ENCODE results near the gene RCSD1. TPM values are rescaled to one million over a fixed set of nuclear protein-coding genes. Genes with fewer than 3 reads are reported as not detected.

RCSD1 gene
- total RNA-seq, 4 donors from 2014 or later: 1.8 to 21.3 (median 12.5) TPM

GRCh38 chr1:167749741-167750140 lies 119.7 kb downstream of the RCSD1 start:
- Histone ChIP-seq H3K4me1 (no peaks in the 10 kb centered on the region), H3K36me3 (no peaks in the 10 kb centered on the region), H3K9me3 (no peaks in the 10 kb centered on the region), H3K27ac (no peak overlapping the region), H3K4me3 (no peak overlapping the region), H3K27me3 (no peaks in the 10 kb centered on the region)
- TF ChIP-seq POLR2A (IDR thresholded peaks at IDR 0.05): no peak
- TF ChIP-seq, protein P1, sequence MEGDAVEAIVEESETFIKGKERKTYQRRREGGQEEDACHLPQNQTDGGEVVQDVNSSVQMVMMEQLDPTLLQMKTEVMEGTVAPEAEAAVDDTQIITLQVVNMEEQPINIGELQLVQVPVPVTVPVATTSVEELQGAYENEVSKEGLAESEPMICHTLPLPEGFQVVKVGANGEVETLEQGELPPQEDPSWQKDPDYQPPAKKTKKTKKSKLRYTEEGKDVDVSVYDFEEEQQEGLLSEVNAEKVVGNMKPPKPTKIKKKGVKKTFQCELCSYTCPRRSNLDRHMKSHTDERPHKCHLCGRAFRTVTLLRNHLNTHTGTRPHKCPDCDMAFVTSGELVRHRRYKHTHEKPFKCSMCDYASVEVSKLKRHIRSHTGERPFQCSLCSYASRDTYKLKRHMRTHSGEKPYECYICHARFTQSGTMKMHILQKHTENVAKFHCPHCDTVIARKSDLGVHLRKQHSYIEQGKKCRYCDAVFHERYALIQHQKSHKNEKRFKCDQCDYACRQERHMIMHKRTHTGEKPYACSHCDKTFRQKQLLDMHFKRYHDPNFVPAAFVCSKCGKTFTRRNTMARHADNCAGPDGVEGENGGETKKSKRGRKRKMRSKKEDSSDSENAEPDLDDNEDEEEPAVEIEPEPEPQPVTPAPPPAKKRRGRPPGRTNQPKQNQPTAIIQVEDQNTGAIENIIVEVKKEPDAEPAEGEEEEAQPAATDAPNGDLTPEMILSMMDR (IDR thresholded peaks at IDR 0.05): no peak
- no peak for DNase-seq
- intact Hi-C loops (cut with DNase I; ENCODE audit: low total_unique reads): no loop called here

GRCh38 chr1:167750641-167751040 lies 120.6 kb downstream of the RCSD1 start:
- no peaks in the 10 kb centered on the region for H3K27me3 ChIP-seq
- TF ChIP-seq, protein P1 (IDR thresholded peaks at IDR 0.05): no peak
- TF ChIP-seq POLR2A (IDR thresholded peaks at IDR 0.05): no peak
- intact Hi-C loops (cut with DNase I; ENCODE audit: low total_unique reads): no loop called here
- no peaks in the 10 kb centered on the region for H3K9me3 ChIP-seq
- no peak overlapping the region for H3K4me3 ChIP-seq
- no peak for DNase-seq
- H3K36me3 ChIP-seq: no peaks in the 10 kb centered on the region
- H3K4me1 ChIP-seq: no peaks in the 10 kb centered on the region
- no peak overlapping the region for H3K27ac ChIP-seq

DNA sequence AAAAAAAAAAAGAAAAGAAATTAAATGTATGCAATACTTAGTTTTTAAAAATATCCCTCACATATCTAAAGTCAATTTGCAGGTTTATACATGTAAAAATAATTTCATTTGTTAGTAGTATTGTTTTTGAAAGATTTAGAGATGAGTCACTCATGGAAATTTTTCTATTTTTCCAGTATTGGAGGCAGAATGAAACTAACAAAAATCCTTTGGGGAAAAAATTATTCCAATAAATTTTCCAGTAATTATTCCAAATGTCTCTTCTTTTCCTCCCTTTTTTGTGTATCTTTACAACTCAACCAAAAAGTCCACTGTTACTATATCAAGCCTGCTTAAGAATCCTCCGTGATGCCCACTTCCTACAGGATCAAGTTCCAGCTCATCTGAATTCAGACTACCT lies 121.6 kb downstream of the RCSD1 start:
- Histone ChIP-seq H3K27ac (no peak overlapping the region), H3K4me1 (no peaks in the 10 kb centered on the region), H3K9me3 (no peaks in the 10 kb centered on the region), H3K4me3 (no peak overlapping the region), H3K36me3 (no peaks in the 10 kb centered on the region), H3K27me3 (no peaks in the 10 kb centered on the region)
- intact Hi-C loops (cut with DNase I; ENCODE audit: low total_unique reads): no loop called here
- DNase-seq: no peak
- TF ChIP-seq, protein P1 (IDR thresholded peaks at IDR 0.05): no peak
- TF ChIP-seq POLR2A (IDR thresholded peaks at IDR 0.05): no peak

DNA sequence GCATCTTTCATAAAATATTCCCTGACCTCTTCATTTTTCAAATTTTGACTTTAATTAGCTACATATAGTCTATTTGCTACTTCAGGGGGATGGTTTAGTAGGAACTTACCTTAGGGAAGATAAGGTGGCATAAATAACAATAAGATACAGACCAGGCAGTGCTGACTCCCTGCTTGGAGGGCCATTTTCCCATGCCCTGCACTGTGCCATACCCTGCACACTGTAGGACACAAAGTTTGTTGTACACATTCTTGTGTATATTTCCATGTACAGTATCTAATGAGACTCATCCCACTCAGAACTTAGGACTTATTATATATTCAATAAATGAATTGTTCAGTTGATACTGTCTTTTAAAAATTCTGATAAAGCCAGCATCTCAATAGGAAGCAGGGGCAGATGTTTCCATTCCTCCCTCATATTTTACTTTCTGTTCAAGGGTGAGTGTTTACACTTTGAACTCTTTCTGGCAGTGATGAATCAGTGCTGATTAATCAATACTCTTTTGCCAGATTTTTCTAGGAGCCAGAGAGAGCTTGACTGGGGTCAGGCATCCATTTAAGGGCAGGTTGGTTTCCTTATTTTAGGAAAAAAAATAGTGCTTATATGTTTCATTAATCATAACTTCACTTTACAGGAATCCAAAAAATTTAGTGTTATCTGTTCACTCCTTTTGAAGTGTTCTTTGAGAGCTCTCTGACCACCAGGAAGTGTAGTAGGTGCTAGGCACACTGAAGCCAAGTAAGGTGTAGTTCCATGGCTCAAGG lies 122.4 kb downstream of the RCSD1 start:
- intact Hi-C loops (cut with DNase I; ENCODE audit: low total_unique reads): no loop called here
- no peak overlapping the region for H3K4me3 ChIP-seq
- TF ChIP-seq, protein P1 (IDR thresholded peaks at IDR 0.05): no peak
- TF ChIP-seq POLR2A (IDR thresholded peaks at IDR 0.05): no peak
- H3K36me3 ChIP-seq: no peaks in the 10 kb centered on the region
- no peak for DNase-seq
- H3K27me3 ChIP-seq: no peaks in the 10 kb centered on the region
- no peak overlapping the region for H3K27ac ChIP-seq
- peaks cover 0 to 3% of the 10 kb centered on the region in 2 donors for H3K4me1 ChIP-seq
- H3K9me3 ChIP-seq: no peaks in the 10 kb centered on the region

DNA sequence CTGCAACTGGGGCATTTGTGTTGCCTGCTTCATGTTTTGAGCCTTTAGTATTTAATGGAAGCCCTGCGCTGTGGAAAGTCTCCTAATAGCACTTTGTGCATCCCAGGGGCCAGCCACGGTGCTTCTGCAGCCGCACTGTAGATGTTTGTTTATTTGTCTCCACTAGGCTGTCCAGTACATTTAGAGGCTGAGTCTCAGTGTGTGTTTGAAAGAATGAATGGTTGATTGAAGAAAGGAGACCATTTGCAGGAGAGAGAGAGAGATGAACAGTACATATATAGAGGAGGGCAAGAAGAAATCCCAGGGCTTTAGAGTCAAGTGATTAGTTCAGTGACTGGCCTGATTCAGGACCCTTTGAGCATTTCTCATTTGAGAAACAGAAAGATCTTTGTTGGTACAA lies 125.6 kb downstream of the RCSD1 start:
- H3K4me1 ChIP-seq: peaks cover 0 to 3% of the 10 kb centered on the region in 2 donors
- TF ChIP-seq POLR2A (IDR thresholded peaks at IDR 0.05): no peak
- TF ChIP-seq, protein P1 (IDR thresholded peaks at IDR 0.05): no peak

More for the DNA sequence above, 125.6 kb downstream of the RCSD1 start:
- Histone ChIP-seq H3K27ac (no peak overlapping the region), H3K4me3 (no peak overlapping the region), H3K36me3 (no peaks in the 10 kb centered on the region), H3K9me3 (no peaks in the 10 kb centered on the region), H3K27me3 (no peaks in the 10 kb centered on the region)
- intact Hi-C loops (cut with DNase I; ENCODE audit: low total_unique reads): no loop called here
- no peak for DNase-seq

Other genes with a start within 250 kb of the RCSD1 start
- 1 to 10 TPM in 2 of 4 donors, not detected in 2; 1.6 to 3.3 TPM for gene CD247, start 111.7 kb upstream of the RCSD1 start, total RNA-seq
- gene CREG1, start 76.5 kb upstream of the RCSD1 start, total RNA-seq: 100 to 1,000 TPM in 2 of 4 donors, 10 to 100 TPM in 2; 72.7 to 161 (median 91.0) TPM
- 100 to 1,000 TPM in 2 of 4 donors, 10 to 100 TPM in 2; 24.3 to 150 (median 82.3) TPM for gene MPZL1, start 91.8 kb downstream of the RCSD1 start, total RNA-seq

All from uterus (tissue), 4 donors.